ENCODE results near the gene SORBS2. TPM values are rescaled to one million over a fixed set of nuclear protein-coding genes. Genes with fewer than 3 reads are reported as not detected.

The SORBS2 gene
- total RNA-seq, 2 experiments from 2014 or later: not detected

DNA sequence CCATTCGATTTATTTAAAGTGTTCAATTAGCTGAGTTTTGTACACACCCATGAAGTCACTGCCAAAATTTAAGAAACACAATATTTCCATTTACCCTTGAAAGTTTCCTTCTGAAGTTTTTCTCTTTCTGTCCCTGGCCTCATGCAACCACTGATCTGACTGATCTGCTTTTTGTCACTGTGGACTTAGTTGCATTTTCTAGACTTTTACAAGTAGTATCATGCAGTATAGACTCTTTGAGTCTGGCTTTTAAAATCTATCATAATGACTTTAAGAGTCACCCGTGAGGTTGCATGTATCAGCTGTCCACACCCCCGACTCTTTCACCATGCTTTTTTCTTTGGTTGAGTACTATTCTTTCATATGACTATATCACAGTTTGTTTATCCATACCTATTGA lies 247.6 kb downstream of the SORBS2 start:
- CTCF ChIA-PET: interaction anchor here (1.7 kb wide), 1 partner anchor 33 kb away, joined by 4 read pairs; no protein-coding TSS in a partner anchor

GRCh38 chr4:185562531-185562930 lies 249.5 kb downstream of the SORBS2 start:
- H3K36me3 Mint-ChIP-seq (ENCODE audit: low read depth): no peaks in the 10 kb centered on the region
- no peaks in the 10 kb centered on the region for H3K4me1 Mint-ChIP-seq (ENCODE audit: low read depth)
- no peaks in the 10 kb centered on the region for H3K36me3 ChIP-seq (ENCODE audit: insufficient read depth, low read length)
- no peaks in the 10 kb centered on the region for H3K4me1 ChIP-seq (ENCODE audit: insufficient read depth, low read length)
- POLR2A ChIA-PET: no interaction called here
- H3K9me3 ChIP-seq (ENCODE audit: control insufficient read depth in 1 of 2, insufficient read depth in 1 of 2, low read length in 2 of 2): peaks cover 5 to 7% of the 10 kb centered on the region in 2 experiments
- DNase-seq (no peak), ATAC-seq (ENCODE audit: poor library complexity) (no peak)
- peaks cover 0 to 6% of the 10 kb centered on the region in 2 experiments for H3K27me3 ChIP-seq (ENCODE audit: control insufficient read depth in 1 of 2, insufficient read depth in 2 of 2, low read length in 2 of 2)
- H3K4me3 Mint-ChIP-seq: no peak overlapping the region
- intact Hi-C loops (cut with DNase I, micrococcal nuclease): no loop called here
- no peak overlapping the region for H3K27ac ChIP-seq (ENCODE audit: low read depth in 1 of 2, low read length in 2 of 2)
- no peak overlapping the region for H3K4me3 ChIP-seq (ENCODE audit: low read length)
- peaks cover 46% of the 10 kb centered on the region for H3K27me3 Mint-ChIP-seq
- H3K9me3 Mint-ChIP-seq: peaks cover 4% of the 10 kb centered on the region
- CTCF ChIA-PET: no interaction called here
- TF ChIP-seq CTCF (IDR thresholded peaks at IDR 0.05): no peak
- H3K27ac Mint-ChIP-seq: no peak overlapping the region

More for the DNA sequence above, 247.6 kb downstream of the SORBS2 start:
- Histone ChIP-seq H3K27ac (ENCODE audit: low read depth in 1 of 2, low read length in 2 of 2) (no peak overlapping the region), H3K27me3 (ENCODE audit: control insufficient read depth in 1 of 2, insufficient read depth in 2 of 2, low read length in 2 of 2) (peaks cover 0 to 6% of the 10 kb centered on the region in 2 experiments), H3K4me1 (ENCODE audit: insufficient read depth, low read length) (no peaks in the 10 kb centered on the region), H3K4me3 (ENCODE audit: low read length) (no peak overlapping the region), H3K36me3 (ENCODE audit: insufficient read depth, low read length) (no peaks in the 10 kb centered on the region), H3K9me3 (ENCODE audit: control insufficient read depth in 1 of 2, insufficient read depth in 1 of 2, low read length in 2 of 2) (peaks cover 5 to 7% of the 10 kb centered on the region in 2 experiments)
- H3K4me3 Mint-ChIP-seq: no peak overlapping the region
- intact Hi-C loops (cut with DNase I, micrococcal nuclease): no loop called here
- ATAC-seq (ENCODE audit: poor library complexity): no peak
- H3K27ac Mint-ChIP-seq: no peak overlapping the region
- POLR2A ChIA-PET: no interaction called here
- no peaks in the 10 kb centered on the region for H3K4me1 Mint-ChIP-seq (ENCODE audit: low read depth)
- TF ChIP-seq CTCF (IDR thresholded peaks at IDR 0.05): no peak
- H3K36me3 Mint-ChIP-seq (ENCODE audit: low read depth): no peaks in the 10 kb centered on the region
- H3K27me3 Mint-ChIP-seq: peaks cover 28% of the 10 kb centered on the region
- no peak for DNase-seq
- H3K9me3 Mint-ChIP-seq: peaks cover 4% of the 10 kb centered on the region

DNA sequence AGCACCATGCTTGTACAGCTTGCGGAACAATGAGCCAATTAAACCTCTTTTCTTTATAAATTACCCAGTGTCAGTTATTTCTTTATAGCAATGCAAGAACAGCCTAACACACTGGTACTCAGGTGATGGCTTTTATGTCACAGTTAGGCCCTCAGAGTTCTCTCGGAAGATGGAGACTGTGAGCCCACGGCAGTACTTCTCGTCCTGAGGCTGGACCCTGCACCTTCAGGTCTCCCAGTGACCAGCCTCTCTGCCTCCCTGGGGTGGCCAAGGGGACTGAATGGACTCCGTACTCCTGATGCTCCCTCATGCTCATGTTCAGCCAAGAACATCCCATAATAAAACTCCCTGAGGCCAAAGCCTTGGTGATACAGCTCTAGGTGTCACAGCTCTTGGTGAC lies 251.7 kb downstream of the SORBS2 start:
- no peak overlapping the region for H3K27ac ChIP-seq (ENCODE audit: low read depth in 1 of 2, low read length in 2 of 2)
- DNase-seq (no peak), ATAC-seq (ENCODE audit: poor library complexity) (no peak)
- H3K36me3 Mint-ChIP-seq (ENCODE audit: low read depth): no peaks in the 10 kb centered on the region
- peaks cover 0 to 6% of the 10 kb centered on the region in 2 experiments for H3K27me3 ChIP-seq (ENCODE audit: control insufficient read depth in 1 of 2, insufficient read depth in 2 of 2, low read length in 2 of 2)
- peaks cover 65% of the 10 kb centered on the region for H3K27me3 Mint-ChIP-seq
- CTCF ChIA-PET: no interaction called here
- POLR2A ChIA-PET: interaction anchor here (0.7 kb wide), 1 partner anchor 8 kb away, joined by 4 read pairs; no protein-coding TSS in a partner anchor
- peaks cover 0 to 3% of the 10 kb centered on the region in 2 experiments for H3K9me3 ChIP-seq (ENCODE audit: control insufficient read depth in 1 of 2, insufficient read depth in 1 of 2, low read length in 2 of 2)
- no peak overlapping the region for H3K4me3 ChIP-seq (ENCODE audit: low read length)
- H3K4me3 Mint-ChIP-seq: no peak overlapping the region
- H3K36me3 ChIP-seq (ENCODE audit: insufficient read depth, low read length): no peaks in the 10 kb centered on the region
- H3K9me3 Mint-ChIP-seq: peaks cover 4% of the 10 kb centered on the region
- no peak overlapping the region for H3K27ac Mint-ChIP-seq
- intact Hi-C loops (cut with DNase I, micrococcal nuclease): no loop called here
- H3K4me1 ChIP-seq (ENCODE audit: insufficient read depth, low read length): no peaks in the 10 kb centered on the region
- H3K4me1 Mint-ChIP-seq (ENCODE audit: low read depth): no peaks in the 10 kb centered on the region
- TF ChIP-seq CTCF (IDR thresholded peaks at IDR 0.05): no peak
